Measurements from ENCODE around the gene NENF.
"Not testable (repeated sequence)": the region's sequence is repeated elsewhere in the genome, so short reads cannot be mapped to it uniquely, and the experiment has no call there.

Gene NENF

GRCh38 chr1:212432661-212433576 is at the start of gene NENF:
Gene NENF (plus strand): TSS chr1:212432920. CDS start chr1:212432944, 24 bp downstream.
- peak; percentile 86 for DNase-seq

- DNase-seq = no peak
These were observed 46.7 kb upstream of the NENF start for GRCh38 chr1:212386029-212386428.

GRCh38 chr1:212388985-212389716 is 43.6 kb upstream of the NENF start:
- DNase-seq = no peak

DNA sequence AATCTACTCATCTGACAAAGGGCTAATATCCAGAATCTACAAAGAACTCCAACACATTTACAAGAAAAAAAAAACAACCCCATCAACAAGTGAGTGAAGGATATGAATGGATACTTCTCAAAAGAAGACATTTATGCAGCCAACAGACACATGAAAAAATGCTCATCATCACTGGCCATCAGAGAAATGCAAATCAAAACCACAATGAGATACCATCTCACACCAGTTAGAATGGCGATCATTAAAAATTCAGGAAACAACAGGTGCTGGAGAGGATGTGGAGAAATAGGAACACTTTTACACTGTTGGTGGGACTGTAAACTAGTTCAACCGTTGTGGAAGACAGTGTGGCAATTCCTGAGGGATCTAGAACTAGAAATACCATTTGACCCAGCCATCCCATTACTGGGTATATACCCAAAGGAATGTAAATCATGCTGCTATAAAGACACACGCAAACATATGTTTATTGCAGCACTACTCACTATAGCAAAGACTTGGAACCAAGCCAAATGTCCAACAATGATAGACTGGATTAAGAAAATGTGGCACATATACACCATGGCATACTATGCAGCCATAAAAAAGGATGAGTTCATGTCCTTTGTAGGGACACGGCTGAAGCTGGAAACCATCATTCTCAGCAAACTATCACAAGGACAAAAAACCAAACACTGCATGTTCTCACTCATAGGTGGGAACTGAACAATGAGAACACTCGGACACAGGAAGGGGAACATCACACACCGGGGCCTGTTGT is 36.9 kb upstream of the NENF start:
- DNase-seq = not testable (repeated sequence)

DNA sequence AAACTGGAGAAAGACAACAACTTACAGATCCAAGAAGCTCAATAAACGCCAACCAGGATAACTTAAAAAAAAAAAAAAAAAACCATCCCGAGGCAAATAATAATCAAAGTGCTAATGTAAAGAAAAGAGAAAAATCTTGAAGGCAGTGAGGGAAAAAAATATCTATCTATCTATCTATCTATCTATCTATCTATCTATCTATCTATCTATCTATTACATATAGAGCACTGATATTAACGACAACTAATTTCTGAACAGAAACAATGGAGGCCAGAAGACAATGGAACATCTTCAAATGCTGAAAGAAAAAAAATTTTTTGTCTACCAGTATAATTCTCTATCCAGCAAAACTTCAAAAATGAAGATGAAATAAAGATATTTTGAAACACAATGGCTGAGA is 36.1 kb upstream of the NENF start:
- no peak for DNase-seq

DNA sequence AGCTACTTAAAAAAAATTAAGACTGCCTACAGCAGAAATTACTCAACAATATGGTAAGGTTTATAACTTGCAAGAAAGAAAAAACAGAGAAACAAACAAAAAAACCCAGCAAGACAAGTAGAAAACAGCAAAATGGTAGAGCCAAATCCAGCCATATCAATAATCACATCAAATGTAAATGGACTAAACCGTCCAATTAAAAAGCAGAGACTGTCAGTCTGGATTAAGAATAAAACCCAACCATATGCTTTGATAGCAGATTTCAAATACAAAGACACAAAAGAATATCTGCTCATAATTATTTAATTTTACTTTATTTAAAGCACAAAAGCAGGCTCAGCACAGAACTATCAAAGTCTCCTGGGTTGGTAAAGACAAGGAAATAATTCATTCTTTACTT is 35.5 kb upstream of the NENF start:
- DNase-seq = no peak

GRCh38 chr1:212401042-212401441 is 31.7 kb upstream of the NENF start:
- DNase-seq = no peak

DNA sequence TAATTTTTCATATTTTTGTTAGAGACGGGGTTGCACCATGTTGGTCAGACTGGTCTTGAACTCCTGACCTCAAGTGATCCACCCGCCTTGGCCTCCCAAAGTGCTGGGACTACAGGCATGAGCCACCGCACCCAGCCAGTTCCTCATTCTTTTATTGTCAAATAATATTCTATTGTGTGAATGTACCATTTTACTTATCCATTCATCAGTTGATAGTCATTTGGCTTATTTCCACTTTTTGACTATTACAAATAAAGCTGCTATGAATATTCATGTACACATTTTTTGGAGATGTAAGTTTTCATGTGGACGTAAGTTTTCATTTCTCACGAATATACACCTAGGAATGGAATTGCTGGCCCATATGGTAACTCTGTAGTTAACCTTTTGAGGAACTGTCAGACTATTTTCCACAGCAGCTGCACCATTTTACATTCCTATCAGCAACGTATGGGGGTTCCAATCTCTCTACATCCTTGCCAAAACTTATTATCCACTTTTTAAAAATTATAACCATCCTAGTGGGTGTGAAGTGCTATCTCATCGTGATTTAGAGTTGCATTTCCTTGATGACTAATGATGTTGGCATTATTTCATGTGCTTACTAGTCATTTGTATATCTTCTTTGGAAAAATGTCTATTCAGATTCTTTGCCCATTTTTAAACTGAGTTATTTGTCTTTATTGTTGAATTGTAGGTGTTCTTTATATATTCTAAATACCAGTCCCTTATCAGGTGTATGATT is 30.7 kb upstream of the NENF start:
- no peak for DNase-seq

DNA sequence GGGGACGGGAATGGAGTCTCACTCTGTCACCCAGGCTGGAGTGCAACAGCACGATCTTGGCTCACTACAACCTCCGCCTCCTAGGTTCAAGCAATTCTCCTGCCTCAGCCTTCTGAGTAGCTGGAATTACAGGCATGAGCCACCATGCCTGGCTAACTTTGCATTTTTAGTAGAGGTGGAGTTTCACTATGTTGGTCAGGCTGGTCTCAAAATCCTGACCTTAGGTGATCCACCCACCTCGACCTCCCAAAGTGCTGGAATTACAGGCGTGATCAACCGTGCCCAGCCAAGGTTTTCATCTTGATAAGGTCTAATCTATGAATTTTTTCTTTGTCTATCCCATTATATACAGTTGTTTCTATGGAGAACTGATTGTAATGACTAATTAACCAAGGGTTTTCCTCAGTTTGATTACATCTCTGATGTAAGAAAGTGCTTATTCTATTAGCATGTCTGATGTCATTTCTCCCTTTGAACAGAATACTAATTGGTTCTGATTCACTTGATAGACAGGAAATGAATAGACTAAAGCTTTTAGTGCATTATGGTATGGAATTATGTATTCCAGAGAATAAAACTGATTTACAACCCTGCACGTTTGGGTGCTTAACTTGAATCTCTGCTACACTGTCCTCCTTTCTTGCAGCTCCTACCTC is 29.9 kb upstream of the NENF start:
- DNase-seq = no peak

GRCh38 chr1:212410231-212410820 is 22.4 kb upstream of the NENF start:
- DNase-seq = no peak

- no peak for DNase-seq
These were observed 20.3 kb upstream of the NENF start for GRCh38 chr1:212412374-212412773.

DNA sequence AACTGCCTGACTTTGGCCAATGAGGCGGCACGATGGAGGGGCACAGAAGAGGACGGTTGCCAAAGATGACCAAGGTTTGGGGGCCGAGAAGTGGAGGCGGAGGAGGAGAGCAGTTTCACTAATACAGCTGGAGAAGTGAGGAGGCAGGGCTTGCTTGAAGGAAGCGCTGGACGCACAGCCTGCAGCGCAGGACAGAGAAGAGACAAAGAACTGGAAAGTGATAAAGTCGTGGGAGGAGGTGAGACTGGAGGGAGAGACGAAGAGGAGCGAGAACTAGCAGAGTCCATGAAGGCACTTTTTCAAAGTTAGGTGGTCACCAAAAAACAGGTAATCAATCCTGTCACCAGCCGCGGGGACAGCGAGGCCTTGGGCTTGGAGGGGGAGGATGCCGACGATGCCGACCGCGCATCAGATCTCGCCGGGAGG is 18.8 kb upstream of the NENF start:
- no peak for DNase-seq

DNA sequence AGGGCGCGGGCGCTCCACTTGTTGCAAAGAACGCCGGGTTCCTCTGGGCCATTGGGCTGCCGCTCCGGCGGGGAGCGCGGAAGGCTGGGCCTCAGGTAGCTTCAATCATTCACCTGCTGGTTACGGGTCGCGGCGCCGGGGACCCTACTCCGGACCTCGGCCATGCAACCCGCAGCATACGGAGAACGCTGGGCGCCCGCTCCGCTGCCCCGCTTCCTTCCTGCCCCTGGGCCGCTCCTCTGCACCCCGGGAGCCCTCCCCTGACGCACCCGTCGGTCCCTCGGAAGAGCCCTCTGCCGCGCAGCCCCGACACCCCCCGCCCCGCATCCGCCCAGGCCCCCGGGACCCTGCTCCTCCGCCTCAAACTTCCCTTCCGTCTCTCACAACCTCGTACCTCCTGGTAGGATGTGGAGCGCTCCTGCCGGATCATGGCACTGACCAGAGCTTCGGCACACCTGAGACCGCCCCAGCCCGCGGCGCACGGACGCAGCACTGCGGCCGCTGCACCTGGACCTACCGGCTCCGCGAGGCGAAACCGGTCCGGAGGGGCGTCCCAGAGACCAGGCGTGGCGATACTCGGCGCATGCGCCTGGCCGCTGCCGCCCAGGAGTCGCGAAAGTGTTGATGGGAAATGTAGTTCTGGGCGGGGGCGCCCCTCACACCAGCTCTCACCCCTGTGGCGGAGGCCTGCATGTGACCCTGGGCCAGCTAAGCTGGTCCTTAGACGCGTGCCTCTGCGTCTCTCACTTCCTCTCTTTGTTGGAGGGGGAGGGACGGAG is 18.2 kb upstream of the NENF start, which contains the start of gene PACC1:
Gene PACC1, minus strand, starts transcription at position 559 of the 779 bp plus-strand sequence. Its CDS starts 129 bp downstream, at position 430.
- peak; percentile 96 for DNase-seq

- DNase-seq = no peak
These were observed 17.4 kb upstream of the NENF start for GRCh38 chr1:212415107-212415841.

DNA sequence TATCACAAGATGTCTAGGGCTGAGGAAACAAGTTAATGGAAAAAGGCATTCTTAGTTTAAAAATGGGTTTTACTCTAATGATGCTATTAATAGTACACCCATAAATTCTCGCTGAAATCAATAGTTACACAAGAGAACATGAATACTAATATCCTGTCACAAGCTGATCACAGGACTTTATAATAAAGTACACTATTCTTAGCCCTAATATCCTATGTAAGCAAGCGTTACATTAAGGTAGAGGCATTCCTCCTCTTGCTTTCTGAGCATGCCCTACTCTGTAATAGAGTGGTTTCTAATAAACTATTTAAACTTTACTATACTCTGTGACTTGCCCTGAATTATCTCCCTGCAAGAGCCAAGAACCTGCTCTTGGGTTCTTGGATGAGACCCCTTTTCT is 11.6 kb upstream of the NENF start:
- DNase-seq = no peak

DNA sequence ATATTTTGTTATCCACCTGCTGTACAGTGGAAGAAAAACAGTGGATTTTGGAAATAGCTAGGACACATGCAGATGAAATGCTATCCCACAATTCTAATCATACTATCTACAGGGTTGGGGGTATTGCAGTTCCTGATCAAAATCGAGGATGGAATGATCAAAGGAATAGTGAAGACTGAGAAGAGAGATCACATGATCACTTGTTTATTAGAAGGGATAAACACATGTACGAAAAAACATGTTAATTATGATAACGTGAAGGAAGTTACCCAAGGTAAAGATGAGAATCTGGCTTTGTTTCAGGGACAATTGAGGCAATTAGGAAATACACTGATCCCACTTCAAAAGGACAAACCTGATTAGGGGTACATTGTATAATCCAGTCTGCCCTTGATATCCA is 8.8 kb upstream of the NENF start:
- DNase-seq = no peak

DNA sequence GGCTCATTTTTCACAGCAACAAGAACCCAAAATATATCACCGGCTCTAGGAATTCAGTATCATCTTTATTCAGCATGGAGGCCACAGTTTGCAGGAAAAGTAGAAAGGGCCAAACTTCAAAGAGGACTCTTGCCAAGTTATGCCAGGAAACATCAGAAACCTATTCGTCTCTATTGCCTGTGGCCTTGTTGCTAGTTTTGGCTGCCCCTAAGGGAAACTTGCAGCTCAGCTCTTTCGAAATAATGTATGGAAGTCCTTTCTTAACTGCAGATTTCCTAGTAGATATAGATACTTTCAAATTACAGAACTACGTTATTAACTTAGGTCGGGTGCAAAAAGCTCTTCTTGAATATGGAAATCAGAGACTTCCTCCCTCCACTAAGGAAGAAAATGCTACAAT is 4.2 kb upstream of the NENF start:
- DNase-seq = no peak

DNA sequence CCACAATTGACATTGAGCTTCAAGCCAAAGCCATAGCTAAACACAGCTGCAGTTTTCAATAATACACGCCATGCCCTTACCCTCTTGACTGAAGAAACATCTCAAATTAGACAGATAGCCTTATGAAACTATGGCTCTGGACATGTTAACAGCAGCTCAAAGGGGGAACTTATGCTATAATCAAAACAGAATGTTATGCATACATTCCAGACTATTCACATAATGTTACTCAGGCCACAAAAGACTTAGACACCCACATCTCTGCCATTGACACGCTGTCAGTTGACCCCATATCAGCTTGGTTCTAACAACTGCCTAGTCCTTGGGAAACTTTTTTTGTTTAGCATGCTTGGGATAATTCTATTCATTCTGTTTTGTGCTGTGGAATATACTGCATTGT is 2.3 kb upstream of the NENF start:
- DNase-seq = no peak

DNA sequence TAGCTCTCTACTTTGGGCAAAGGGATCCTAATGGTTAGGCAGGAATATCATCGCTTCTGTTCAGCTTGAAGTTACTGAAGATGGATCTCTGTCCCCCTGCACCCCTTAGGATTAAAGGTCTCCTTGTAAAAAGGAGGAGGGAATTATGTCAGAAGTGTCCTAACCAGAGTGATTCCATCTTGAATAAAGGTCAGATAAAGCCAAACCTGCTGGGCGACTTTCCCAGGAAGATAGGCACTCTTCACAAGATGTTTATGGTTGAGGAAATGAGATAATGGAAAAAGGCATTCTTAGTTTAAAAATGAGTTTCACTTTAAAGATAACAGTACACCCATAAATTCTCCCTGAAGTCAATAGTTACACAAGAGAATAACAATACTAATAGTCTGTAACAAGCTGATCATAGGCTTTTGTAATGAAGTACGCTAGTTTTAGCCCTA is 1.7 kb upstream of the NENF start:
- DNase-seq = no peak

DNA sequence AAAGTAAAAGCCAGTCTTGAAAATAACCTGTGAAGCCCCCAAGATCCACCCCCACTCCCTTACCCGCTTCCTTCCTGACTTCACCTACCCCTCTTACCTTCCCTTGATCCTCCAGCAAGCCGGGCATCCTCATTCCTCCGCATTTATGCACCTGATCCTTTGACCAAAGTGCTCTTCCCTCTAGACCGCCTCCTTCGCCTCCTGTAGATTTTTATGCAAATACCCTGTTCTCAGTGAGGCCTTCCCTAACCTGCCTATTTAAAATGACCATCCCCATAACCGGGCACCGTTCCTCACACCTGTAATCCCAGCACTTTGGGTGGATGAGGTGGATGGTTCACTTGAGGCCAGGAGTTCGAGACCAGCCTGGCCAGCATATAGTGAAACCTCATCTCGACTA is 1.1 kb upstream of the NENF start:
- no peak for DNase-seq

Measured in activated CD4-positive, alpha-beta T cell treated with anti-CD3 and anti-CD28 coated beads, Interleukin-10, Interleukin-2, amounts not matched to agents 100 ng/mL and 50 ng/mL, durations not matched to agents 16 hours and 8 hours (primary cell).